Smooth muscle cell (in vitro differentiated cells): ENCODE results near the gene KLHL2. TPM values are rescaled to one million over a fixed set of nuclear protein-coding genes. Genes with fewer than 3 reads are reported as not detected.
A peak's percentile ranks its signal among the peaks of the same experiment; 100 is the strongest.

Experiments used
- DNase-seq: peaks from one replicate; lab custom pipeline; 2025; ENCODE audit not compliant: unreplicated experiment; lab: John Stamatoyannopoulos, UW
- H2AFZ ChIP-seq: fragments of 200-600 bp; sonication (generic); 2 replicates; pipeline ENCODE4 v1.6.0; 2016; ENCODE audit warnings: antibody characterized with exemption, low read depth, mild to moderate bottlenecking
- H3F3A ChIP-seq: fragments of 200-600 bp; sonication (generic); 2 replicates; pipeline ENCODE4 v1.6.0; 2017; ENCODE audit warnings: antibody characterized with exemption, low read depth
- H3K27ac ChIP-seq: fragments of 200-600 bp; sonication (generic); 2 replicates; pipeline ENCODE4 v1.5.1; 2016; ENCODE audit warnings: low read depth, mild to moderate bottlenecking
- H3K27me3 ChIP-seq: fragments of 200-600 bp; sonication (generic); 2 replicates; pipeline ENCODE4 v1.6.1; 2016; ENCODE audit warnings: low read depth, mild to moderate bottlenecking
- H3K36me3 ChIP-seq: fragments of 200-600 bp; sonication (generic); 2 replicates; pipeline ENCODE4 v1.5.1; 2016; ENCODE audit warnings: low read depth
- H3K4me1 ChIP-seq: fragments of 200-600 bp; sonication (generic); 2 replicates; pipeline ENCODE4 v1.5.1; 2016; ENCODE audit warnings: low read depth
- H3K4me2 ChIP-seq: fragments of 200-600 bp; sonication (generic); 2 replicates; pipeline ENCODE4 v1.6.0; 2016; ENCODE audit warnings: mild to moderate bottlenecking
- H3K4me3 ChIP-seq: fragments of 200-600 bp; sonication (generic); 2 replicates; pipeline ENCODE4 v1.5.1; 2016; ENCODE audit warnings: mild to moderate bottlenecking
- H3K79me2 ChIP-seq: fragments of 200-600 bp; sonication (generic); 2 replicates; pipeline ENCODE4 v1.6.0; 2016; ENCODE audit warnings: low read depth, mild to moderate bottlenecking
- H3K9ac ChIP-seq: fragments of 200-600 bp; sonication (generic); 2 replicates; pipeline ENCODE4 v1.6.0; 2016; ENCODE audit warnings: low read depth
- H3K9me3 ChIP-seq: fragments of 200-600 bp; sonication (generic); replicated peaks from 2 replicates; pipeline ENCODE4 v1.5.1; 2016; ENCODE audit warnings: low read depth
- H4K20me1 ChIP-seq: fragments of 200-600 bp; sonication (generic); 2 replicates; pipeline ENCODE4 v1.6.0; 2016; ENCODE audit warnings: low read depth
- CTCF ChIP-seq: fragments of 200-600 bp; sonication (generic); IDR thresholded peaks from 2 replicates; pipeline ENCODE4 v1.5.1; 2017; ENCODE audit warnings: borderline replicate concordance, mild to moderate bottlenecking, antibody characterized with exemption; ENCODE audit not compliant: insufficient read depth, poor library complexity, severe bottlenecking
- WGBS: methylation state at CpG from one replicate; pipeline ENCODE4 v1.1.7; 2016; ENCODE audit warnings: low lambda C conversion rate; 5-methylcytosine and 5-hydroxymethylcytosine counted together
- polyA plus RNA-seq: library from polyadenylated mRNA; unstranded; fragments of >200 nt; fragmentation: Nextera tagmentation; extraction: Ambion mirVana; gene quantifications from 2 replicates; pipeline ENCODE4 v1.2.1, GENCODE V29; 2016
- total RNA-seq: library from RNA; depleted of rRNA; stranded (reverse); fragments of >200 nt; gene quantifications from 2 replicates; pipeline ENCODE4 v1.2.3, GENCODE V29; 2014

KLHL2 gene
- total and polyA plus RNA-seq, 2 experiments from 2014 or later = 2.6 to 18.6 TPM

GRCh38 chr4:165288226-165288625 lies 80.9 kb downstream of the KLHL2 start:
- H3K4me1 ChIP-seq = peaks cover 5% of the 10 kb centered on the region
- H3K79me2 ChIP-seq = no peaks in the 10 kb centered on the region
- H3K4me3 ChIP-seq = no peak overlapping the region
- no peaks in the 10 kb centered on the region for H3K9me3 ChIP-seq
- peak overlapping the region; percentile 25 for H3K27ac ChIP-seq
- no peaks in the 10 kb centered on the region for H4K20me1 ChIP-seq
- no peaks in the 10 kb centered on the region for H3K27me3 ChIP-seq
- H3F3A ChIP-seq = no peaks in the 10 kb centered on the region
- H3K4me2 ChIP-seq = peak overlapping the region; percentile 58
- no peak for TF ChIP-seq CTCF
- DNase-seq = no peak
- no peaks in the 10 kb centered on the region for H3K36me3 ChIP-seq
- H2AFZ ChIP-seq = no peak overlapping the region
- no peak overlapping the region for H3K9ac ChIP-seq
- WGBS = 72% methylated on average over 3 of the region's 3 CpGs

GRCh38 chr4:165288639-165289422 lies 81.5 kb downstream of the KLHL2 start:
- Histone ChIP-seq H3K27ac (peak overlapping the region; percentile 48), H4K20me1 (no peaks in the 10 kb centered on the region), H3K79me2 (no peaks in the 10 kb centered on the region), H3K27me3 (no peaks in the 10 kb centered on the region), H3K9ac (no peak overlapping the region), H3K4me3 (no peak overlapping the region), H3K4me2 (peak overlapping the region; percentile 58), H3F3A (no peaks in the 10 kb centered on the region), H3K4me1 (peaks cover 5% of the 10 kb centered on the region), H3K36me3 (no peaks in the 10 kb centered on the region), H2AFZ (no peak overlapping the region), H3K9me3 (no peaks in the 10 kb centered on the region)
- no peak for TF ChIP-seq CTCF
- no peak for DNase-seq

GRCh38 chr4:165289423-165289785 lies 82.0 kb downstream of the KLHL2 start:
- H3K36me3 ChIP-seq = no peaks in the 10 kb centered on the region
- H2AFZ ChIP-seq = no peak overlapping the region
- no peaks in the 10 kb centered on the region for H3K79me2 ChIP-seq
- peak overlapping the region; percentile 58 for H3K4me2 ChIP-seq
- no peaks in the 10 kb centered on the region for H3K27me3 ChIP-seq
- no peak overlapping the region for H3K4me3 ChIP-seq
- no peak for DNase-seq
- H3K4me1 ChIP-seq = peaks cover 5% of the 10 kb centered on the region
- peak overlapping the region; percentile 48 for H3K27ac ChIP-seq
- no peaks in the 10 kb centered on the region for H3K9me3 ChIP-seq
- TF ChIP-seq CTCF = no peak
- no peaks in the 10 kb centered on the region for H3F3A ChIP-seq
- H4K20me1 ChIP-seq = no peaks in the 10 kb centered on the region
- H3K9ac ChIP-seq = no peak overlapping the region

GRCh38 chr4:165293061-165293460 lies 85.7 kb downstream of the KLHL2 start:
- no peak for DNase-seq
- Histone ChIP-seq H3K4me2 (no peak overlapping the region), H3K36me3 (no peaks in the 10 kb centered on the region), H3K4me1 (peaks cover 5% of the 10 kb centered on the region), H3K27me3 (no peaks in the 10 kb centered on the region), H3F3A (no peaks in the 10 kb centered on the region), H3K9me3 (no peaks in the 10 kb centered on the region), H3K27ac (no peak overlapping the region), H2AFZ (no peak overlapping the region), H3K4me3 (no peak overlapping the region), H4K20me1 (no peaks in the 10 kb centered on the region), H3K79me2 (no peaks in the 10 kb centered on the region), H3K9ac (no peak overlapping the region)
- no peak for TF ChIP-seq CTCF
- 98% methylated on average over 6 of the region's 6 CpGs for WGBS
